Activated CD8-positive, alpha-beta memory T cell treated with anti-CD3 and anti-CD28 coated beads, Interleukin-2, amount 50 U/mL, for 1 hour (primary cell): ENCODE measurements around the gene NEK10.

Source experiments
- DNase-seq: peaks from one replicate; pipeline ENCODE4 v3.0.0-alpha.2; 2020; ENCODE audit errors: extremely low read depth

NEK10 gene

DNA sequence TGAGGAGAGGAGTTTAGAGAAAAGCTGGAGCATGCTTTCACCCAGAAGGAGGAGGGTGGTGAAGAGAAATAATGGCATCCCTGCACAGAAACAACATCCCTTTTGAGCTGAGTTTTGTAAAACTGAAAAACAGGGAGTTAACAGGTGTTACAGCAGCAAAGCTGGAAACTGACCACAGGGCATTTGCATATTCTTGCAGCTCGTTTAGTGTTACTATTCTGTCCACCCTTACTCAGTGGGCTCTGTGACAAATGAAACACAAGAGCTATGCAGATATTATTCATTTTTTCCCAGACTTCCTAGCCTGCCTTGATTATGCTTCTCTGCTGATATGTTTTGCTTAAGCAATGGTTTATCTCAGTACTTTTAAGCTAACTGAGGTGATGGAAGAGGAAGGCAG, 272.0 kb downstream of the NEK10 start:
- DNase-seq, result no peak

DNA sequence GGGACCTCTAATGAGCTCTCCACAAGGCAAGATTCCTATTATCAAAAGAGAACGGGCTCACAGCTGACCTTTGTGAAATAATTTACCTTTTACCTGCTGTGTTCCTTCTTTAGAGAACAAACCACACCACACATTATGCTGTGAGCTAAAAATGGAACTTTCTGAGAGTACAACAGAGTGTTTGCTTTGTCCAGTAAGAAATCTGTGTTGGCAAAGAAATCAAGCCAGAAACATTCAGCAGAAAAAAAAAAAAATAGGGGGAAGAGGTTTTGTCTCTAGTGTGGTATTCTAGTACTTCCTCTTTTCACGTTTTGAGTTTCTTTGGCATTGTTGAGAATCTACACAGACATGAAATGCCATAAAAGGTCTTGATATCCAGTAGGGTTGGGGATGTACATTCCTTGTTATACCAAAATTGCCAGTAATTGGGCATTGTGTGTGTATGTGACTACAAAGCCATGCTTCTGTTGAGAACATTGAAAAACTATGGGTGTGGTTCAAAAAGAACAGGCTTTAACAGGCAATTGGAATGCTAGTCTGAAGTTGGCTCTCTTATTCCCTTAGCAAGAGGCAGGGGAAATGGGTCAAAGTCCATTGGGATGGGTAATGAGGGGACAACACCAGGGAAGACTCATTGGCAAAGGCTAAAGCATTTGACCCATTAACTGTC, 273.5 kb downstream of the NEK10 start:
- no peak for DNase-seq

DNA sequence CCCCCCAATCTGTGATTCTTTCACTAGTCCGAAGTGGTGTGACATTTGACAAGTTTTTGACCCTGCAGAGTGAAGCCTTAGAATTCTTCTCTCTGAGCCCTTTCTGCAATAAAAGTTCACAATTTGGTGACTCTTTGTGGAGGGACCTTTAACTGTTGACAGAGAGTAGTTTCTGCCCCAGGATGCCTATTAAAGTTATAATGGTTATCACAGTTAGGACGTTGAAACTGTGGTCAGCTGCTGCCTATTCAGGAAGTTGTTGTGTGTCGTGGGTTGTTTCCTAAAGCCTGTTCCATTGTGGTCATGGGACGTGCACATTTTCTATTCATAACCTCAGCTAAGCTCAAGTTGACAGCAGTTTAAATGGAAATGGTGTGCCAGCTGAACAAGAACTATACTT, 274.5 kb downstream of the NEK10 start:
- no peak for DNase-seq

DNA sequence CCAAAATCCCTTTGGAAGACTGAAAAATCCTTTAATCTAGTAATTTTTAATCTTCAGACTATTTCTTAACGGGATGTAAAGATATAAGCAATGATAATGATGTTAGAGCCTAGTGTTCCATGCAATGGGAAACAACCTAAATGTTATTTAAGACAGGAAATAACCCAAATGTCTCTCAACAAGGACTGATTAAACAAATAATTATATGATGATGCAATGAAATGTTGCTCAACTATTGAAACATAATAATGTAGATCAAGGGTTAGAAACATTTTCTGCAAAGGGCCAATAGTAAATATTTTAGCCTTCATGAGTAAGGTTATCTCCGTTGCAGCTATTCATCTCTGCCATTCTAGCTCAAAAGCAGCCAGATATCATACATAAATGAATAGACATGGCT, 275.4 kb downstream of the NEK10 start:
- no peak for DNase-seq

DNA sequence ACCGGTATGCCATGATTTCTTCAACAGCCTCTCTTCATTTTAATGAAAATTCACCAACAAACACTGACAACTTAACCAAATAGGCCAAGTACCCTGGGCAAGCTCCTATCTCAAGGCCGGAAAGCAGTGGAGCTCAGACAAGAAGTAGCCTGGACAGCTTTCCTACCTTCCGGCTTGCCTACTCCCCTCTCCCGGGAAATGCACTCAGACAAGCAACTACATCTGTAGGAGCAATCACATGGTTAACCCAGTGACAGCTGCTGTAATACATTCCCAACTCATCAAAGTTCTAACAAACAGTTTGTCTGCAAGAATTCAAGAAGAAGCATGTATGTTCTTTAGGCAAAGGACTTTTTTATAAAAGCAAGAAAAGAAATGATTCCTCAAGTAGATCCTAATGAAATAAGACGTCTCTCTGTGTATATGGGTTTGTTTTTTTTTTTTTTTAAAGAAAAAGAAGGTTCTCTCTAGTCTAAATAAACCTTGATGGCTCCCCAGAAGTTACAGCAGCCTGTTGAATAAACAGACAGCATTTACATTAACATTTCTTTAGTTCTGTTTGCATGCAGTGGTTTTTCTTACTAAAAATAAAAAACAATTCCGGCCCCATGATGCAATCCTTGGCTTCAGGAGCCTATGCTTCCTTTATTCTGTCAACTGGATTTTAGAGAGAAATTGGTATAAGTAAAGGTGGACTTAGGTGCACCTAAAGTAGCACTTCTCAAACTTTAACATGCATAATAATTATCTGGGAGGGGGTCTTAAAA, 278.7 kb downstream of the NEK10 start:
- DNase-seq, result no peak

DNA sequence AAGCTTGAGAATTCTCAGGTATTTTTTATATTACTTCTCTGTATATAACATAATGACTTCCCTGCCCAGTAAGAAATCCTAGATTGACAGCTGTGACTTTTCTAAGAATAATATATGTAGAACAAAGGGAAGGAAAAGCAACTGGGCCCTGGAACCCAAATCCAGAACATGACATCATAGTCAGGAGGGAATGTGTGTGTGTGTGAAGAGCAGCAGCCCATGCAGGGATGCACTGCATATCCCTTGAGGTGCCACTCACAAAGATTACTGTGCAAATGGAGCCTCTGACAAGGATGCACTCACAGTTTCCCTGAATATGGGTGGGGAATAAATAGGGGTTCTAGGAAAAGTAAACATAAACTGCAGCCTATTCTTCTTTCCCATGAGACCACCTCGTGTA, 279.5 kb downstream of the NEK10 start:
- no peak for DNase-seq

DNA sequence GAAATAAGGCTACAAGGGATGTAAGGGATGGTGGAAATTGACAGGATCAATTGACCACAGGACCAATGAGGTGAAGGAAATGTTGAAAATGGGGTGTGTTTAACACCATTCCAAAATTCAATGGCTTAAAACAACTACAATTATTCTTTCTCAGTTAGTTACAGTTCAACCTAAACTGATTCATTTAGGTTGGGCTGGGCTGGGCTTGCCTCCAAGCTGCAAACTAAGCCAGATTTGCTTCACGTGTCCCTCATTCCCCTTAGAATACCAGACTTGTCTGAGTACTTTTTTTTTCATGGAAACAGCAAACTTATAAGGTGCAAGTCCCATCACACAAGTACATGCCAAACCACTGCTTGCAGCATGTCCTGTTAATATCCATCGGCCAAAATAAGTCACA, 280.1 kb downstream of the NEK10 start:
- DNase-seq, result no peak

DNA sequence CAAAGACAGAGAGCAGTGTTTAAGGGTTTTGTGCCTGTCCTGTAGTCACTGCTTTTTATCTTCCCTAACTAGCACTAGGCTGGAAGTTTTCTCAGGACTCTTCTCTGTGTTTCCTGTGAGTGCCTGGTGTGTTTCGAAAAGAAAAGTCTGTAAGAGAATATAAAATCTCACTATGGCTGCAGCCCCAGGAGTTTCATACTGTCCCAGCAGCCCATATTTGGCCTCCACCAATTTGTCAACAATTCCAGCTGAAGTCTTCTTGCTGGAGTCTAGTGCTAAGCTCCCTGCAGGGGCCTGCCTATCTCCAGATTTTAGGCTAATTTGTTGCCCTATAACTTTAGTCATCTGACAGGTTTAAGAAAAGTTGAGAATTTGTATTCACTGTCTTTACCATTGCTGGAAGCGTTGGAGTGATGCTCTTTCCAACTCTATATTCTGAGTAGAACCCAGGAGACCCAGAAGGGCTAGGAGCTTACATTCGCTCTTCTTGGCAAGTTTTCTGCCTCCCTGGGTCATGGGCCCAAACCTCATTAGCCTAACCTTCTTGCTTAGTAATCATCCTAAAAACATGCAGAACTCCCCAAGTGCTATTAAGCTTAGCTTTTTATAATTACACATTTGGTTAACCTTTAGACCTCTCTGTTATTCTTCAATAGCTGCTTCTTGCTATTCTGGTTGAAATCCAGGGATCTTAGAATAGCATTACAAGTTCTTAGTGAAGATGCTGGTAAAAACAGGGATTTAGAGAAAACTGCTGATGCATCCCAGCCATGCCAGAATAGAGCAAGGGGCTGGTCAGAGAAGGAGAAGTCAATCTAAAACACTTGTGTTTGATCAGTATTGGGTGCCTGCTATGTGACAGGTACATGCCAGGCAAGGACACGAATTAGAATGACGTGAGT, 283.1 kb downstream of the NEK10 start:
- DNase-seq, result no peak

DNA sequence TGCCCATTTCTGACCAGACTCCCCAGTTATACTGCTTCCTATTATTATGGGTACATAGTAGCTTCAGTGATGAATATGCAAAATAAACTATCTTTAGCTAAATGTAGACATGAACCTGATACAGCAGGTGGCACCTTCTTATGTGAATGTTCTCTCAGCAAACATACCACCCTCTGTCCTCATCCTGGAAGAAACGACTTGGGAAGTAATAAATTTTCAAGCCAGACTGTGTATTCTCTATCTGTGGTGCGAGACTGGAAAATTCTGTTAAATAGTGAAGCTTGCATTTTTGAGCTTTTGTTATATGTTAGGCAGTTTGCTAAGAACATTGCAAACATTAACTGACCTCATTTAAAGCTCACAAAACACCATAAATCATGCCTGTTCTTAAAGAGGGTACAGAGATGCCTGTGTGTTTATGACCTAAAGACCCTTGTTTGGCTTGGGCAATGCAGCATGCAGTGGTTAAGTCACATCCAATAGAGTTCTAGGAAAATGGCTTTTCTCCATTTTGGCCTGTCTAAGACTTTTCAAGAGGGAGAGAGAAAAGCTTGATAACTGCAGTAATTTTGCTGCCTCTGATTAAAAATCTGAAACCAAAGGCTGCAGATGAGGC, 287.1 kb downstream of the NEK10 start:
- DNase-seq, result no peak

DNA sequence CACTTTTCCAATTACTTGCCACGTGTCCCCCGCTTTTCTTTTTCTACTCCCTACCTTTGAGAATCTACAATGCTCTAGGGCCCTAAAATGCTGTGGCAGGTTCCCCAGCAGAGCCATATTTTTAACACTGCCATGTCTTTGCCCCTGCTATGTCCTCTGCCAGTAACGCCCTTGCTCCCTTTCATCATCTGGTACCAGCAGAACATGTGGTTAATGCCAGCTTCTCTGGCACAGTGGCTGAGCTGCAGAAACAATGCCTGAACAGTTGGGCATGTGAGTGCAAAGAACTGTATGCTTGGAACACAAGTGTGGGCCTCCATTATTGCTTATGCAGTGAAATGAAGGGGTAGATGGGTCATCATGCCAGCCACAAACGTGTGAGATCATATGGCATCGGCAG, 287.6 kb downstream of the NEK10 start:
- no peak for DNase-seq

DNA sequence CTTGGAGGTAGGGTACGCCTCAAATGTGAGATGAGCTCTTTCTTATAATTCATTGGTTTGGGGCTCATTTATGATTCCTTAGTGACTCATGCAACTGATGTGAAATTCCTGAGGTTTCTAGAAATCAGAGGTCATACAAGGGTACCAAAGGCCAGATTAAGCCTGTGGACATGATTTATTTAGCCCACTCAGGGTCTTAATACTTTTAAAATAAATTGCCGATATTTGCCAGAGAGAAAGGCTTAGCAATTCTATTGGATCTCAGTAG, 289.0 kb downstream of the NEK10 start:
- no peak for DNase-seq

DNA sequence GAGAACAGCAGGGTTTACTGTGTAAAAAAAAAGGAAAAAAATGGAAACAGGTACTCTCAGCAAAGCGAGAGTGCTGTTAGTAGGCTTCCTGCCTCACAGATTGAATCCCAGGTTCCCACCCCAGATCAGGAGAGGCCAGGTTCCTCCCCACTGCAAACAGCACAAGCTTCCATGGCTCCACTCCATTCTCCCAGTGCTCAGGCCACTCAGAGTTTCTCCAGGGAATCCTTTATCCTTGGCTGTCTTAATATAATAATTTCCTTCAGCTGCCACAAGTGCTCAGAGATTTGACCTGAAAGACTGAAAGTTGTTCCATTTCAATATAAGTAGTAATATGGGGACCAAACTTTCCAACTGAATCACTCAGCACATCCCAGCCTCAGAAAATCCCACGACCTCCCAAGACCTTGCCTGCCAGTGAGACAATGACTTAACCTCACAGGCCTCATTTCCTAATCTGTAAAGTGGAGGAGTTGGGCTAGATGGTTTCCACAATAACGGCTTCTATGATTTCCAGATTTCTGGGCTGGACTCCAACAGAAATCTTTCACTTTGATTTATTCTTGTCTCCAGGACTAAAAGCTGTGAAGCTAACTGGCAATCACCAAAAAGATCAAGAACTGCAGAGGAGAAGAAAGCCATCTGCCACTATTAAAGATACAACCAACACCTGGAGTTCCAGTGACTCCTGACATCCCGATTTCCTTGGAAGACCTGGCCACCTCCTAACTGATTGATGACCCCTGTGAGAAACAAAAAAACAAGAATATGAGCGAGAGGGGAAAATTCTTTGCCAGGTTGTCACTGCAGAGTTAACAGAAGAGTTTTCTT, 289.5 kb downstream of the NEK10 start:
- no peak for DNase-seq

DNA sequence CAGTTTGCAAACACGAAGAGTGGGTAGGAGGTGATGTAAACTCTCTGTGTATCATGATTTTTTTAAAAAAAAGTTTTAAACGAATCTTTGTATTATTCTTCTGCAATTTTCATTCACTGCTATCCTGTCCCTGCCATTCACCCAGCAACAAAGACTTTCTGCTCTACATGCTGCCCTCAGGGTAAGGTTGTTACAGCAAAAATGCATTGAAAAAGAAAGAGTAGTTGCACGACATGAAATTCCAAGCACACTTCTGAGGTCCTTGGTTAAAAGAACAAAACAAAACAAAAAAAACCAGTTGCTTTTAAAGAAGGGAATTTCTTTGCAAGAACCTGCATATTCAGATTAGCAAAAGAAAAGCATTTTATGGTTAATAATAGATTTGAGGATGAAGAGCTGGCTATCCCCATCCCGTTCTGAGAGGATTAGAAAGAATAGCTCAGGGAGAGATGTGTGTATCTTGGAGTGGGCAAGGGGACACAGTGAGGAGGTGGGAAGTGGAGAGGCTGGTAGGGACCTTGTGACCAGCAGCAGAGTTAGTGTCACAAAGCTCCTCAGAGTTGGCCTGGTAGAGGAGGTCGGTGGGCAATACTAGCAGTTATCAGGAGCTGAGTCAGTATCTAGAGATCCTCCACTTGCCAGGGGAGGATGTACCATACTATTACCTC, 290.8 kb downstream of the NEK10 start:
- no peak for DNase-seq

DNA sequence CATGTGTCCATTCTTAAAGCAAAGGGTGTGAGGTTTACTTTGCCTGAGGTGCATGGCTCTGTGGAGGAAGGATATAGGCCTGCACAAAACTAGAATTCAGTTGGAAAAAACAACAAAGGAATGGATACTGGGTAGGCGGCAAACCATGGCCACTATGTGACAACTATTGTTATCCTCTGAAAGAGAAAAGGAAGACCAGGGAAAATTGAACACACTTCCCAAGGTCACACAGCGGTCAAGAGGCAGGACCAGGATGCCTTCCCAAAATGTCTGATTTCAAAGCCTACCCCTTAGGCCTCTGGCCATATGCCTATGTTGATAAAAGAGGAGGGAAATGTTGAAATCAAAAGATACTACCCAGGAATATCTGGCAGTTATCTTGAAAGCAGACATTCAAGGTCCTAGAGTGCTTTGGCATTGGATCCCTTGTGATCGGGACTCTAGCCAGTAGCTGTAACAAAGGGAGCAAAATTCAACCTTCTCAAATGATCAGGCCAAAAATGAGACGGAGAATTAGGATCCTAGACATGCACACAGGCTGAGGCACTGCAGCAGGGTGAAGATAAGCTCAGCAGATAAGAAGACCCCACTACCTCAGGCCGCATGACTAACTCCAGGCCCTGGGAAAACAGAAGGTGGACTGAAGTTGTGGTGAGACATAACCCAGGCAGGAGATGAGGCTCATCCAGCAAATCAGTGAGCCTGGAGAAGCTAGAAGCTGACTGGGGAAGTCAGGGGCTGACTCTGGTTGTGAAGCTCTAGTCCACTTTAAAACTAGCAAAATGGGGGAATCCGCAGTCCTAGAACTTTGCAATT, 292.2 kb downstream of the NEK10 start:
- DNase-seq, result no peak

DNA sequence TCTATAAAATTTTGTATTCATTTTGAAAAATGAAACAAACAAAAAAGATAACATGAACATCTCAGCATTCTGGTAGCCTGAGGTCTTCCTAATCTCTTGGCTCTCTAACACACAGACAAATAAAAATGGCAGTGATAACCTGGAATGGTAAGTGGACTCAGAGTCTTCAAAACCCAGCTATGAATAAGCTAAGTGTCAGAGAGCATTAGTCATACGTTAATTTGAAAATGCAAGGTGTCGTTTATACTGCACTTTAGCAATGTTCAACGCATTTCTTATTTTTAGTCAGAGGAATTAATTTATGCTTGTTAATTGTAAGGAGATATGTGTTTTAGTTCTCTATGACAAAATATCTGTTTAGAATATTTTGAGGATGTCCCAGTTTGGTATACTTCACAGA, 294.3 kb downstream of the NEK10 start:
- DNase-seq, result no peak

DNA sequence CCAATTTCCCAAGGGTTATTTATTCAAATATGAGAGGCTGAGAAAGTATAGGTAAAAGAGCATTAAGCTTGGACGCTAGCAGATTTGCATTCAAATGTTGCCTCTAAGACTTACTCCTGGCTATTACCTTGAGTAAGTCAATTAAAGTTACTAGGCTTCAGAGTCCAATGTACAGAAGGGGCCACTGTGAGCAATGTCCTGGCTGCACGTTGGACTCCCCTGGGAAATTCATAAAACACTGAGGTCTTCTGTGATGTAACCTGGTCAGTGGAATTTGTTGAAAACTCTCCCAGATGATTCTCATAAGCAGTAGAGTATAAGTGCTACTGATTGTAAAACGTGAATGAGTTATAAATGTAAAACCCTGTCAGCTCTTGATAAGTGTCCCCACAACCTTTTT, 295.3 kb downstream of the NEK10 start:
- no peak for DNase-seq

DNA sequence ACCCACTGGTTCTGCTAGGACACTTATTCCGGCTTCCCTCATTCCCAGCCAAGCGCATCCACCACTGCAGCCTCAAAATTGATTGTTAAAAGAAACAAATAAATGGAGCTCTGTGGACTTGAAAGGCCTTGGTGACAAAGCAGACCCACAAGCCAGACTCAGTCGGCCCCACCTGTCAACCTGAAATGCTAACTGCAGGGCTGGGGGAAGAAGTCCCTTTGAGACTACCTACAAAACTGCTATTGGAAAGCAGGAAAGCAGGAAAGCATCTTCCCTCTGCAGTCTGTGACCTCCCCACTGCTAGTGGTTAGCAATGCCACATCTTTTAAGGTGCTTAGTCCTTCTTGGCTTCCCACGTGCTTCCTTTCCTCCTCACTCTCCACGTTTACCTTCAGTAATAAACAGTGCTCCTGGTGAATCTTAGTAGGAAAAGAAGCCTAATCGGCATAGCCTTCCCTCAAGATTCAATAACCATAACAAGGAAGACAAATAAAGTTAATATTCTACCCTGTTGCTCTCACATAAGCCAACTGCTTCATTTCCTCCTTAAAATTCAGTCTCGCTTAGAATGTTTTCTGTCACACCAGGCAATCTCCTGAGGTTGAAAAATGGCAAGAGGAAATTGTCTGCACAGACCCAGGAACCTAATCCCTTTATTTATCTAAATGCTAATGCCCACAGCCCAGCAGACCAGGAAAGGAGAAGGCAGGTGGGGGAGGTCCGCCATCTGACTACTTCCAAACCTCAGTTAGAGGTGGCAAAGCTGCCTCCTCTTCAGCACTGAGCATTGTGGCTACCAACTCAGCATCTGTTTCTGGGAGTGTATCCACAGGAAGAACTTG, 296.2 kb downstream of the NEK10 start:
- DNase-seq, result no peak

DNA sequence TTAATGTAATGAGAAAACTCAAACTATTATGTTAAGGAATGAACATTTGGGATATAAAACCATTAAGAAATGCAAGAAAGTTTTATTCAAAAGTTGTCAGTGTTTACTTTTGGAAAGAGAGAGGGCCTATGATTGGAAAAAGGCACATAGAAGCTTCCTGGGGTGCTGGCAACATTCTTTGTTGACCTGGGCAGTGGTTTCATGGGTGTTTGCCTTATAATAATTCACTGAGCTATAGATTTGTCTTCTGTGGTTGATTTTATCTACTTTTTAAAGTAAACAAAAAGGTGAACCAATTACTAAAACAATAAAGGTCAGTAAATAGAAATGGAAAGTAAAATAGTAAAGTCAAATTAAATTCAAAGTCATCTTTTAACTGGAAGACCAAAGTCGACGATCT, 308.8 kb downstream of the NEK10 start:
- no peak for DNase-seq
